Mammary epithelial cell (primary cell): ENCODE results near the gene TIMM10B.

Experiments used
- EZH2 ChIP-seq: IDR thresholded peaks from 2 replicates; pipeline ENCODE4 v1.6.1; 2012; ENCODE audit warnings: low read length, inconsistent platforms, borderline replicate concordance
- TF ChIP-seq, protein P1 (sequence below), 2 donors: IDR thresholded peaks in 1 of 2; conservative IDR thresholded peaks in 1 of 2; 2 replicates each; pipeline ENCODE4 v1.5.1; 2011 to 2012; ENCODE audit warnings: inconsistent platforms in 2 of 2, low read length in 2 of 2, mild to moderate bottlenecking in 2 of 2, control low read depth in 1 of 2, low read depth in 1 of 2; ENCODE audit not compliant: insufficient read depth in 1 of 2; ENCODE audit errors: extremely low read depth in 1 of 2

DNA sequence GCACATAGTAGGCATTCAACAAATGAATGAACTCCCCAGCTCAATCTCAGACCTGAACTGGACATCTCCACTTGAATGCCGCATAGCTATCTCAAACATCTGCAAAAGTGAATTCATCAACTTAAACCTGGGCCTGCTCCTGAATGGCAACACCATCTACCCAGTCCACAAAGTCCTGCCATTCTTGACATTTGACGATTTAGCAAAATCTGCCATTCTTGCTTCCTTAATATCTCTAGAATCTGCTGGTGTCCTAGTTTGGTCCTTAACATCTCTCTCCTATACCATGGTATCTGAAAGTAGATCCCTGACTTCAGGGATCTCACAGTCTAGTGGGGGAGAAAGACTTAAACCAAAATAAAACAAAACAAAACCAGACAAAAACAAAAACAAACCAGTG lies 28.1 kb upstream of the TIMM10B start:
- TF ChIP-seq, protein P1, sequence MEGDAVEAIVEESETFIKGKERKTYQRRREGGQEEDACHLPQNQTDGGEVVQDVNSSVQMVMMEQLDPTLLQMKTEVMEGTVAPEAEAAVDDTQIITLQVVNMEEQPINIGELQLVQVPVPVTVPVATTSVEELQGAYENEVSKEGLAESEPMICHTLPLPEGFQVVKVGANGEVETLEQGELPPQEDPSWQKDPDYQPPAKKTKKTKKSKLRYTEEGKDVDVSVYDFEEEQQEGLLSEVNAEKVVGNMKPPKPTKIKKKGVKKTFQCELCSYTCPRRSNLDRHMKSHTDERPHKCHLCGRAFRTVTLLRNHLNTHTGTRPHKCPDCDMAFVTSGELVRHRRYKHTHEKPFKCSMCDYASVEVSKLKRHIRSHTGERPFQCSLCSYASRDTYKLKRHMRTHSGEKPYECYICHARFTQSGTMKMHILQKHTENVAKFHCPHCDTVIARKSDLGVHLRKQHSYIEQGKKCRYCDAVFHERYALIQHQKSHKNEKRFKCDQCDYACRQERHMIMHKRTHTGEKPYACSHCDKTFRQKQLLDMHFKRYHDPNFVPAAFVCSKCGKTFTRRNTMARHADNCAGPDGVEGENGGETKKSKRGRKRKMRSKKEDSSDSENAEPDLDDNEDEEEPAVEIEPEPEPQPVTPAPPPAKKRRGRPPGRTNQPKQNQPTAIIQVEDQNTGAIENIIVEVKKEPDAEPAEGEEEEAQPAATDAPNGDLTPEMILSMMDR (conservative IDR thresholded peaks at IDR 0.05 in 1 of 2, IDR thresholded peaks at IDR 0.05 in 1 of 2; ENCODE audit: extremely low read depth in 1 of 2, insufficient read depth in 1 of 2, low read depth in 1 of 2, low read length in 2 of 2), result no peak
- TF ChIP-seq EZH2, result no peak
